Ovary (tissue), 9 donors: ENCODE results near the gene TRMT6. TPM values are rescaled to one million over a fixed set of nuclear protein-coding genes. Genes with fewer than 3 reads are reported as not detected.

Experiments used
- DNase-seq, 5 donors: peaks; one replicate each; pipeline ENCODE4 v3.0.0-alpha.2; 2019 to 2020
- H3K27ac ChIP-seq, 2 donors: fragments of 200-600 bp; one replicate each; pipeline versions ENCODE4 v1.5.1 to v1.8.0; 2019 to 2022
- H3K27me3 ChIP-seq: fragments of 200-600 bp; one replicate; pipeline ENCODE4 v1.8.0; 2022
- H3K36me3 ChIP-seq: fragments of 200-600 bp; sonication (generic); one replicate; pipeline ENCODE4 v1.5.1; 2019
- H3K4me1 ChIP-seq: one replicate; pipeline ENCODE4 v1.8.1; 2013; ENCODE audit warnings: mild to moderate bottlenecking, moderate library complexity; ENCODE audit not compliant: insufficient read depth
- H3K4me3 ChIP-seq: fragments of 200-600 bp; sonication (generic); one replicate; pipeline ENCODE4 v1.5.1; 2017
- H3K9me3 ChIP-seq, 2 donors: fragments of 200-600 bp in 1 of 2; sonication (generic) in 1 of 2; one replicate each; pipeline versions ENCODE4 v1.5.1 to v1.8.1; 2013 to 2019; ENCODE audit warnings: mild to moderate bottlenecking in 1 of 2, moderate library complexity in 1 of 2
- CTCF ChIP-seq, 3 donors: fragments of 450-650 bp in 2 of 3; fragments of 200-600 bp in 1 of 3; IDR thresholded peaks; one replicate each; pipeline versions ENCODE4 v1.5.1 to v1.8.0; 2016 to 2022; ENCODE audit warnings: antibody characterized with exemption in 3 of 3, mild to moderate bottlenecking in 1 of 3
- EP300 ChIP-seq: sonication (generic); formaldehyde crosslinking; IDR thresholded peaks from one replicate; pipeline ENCODE4 v1.6.1; 2017; ENCODE audit warnings: antibody characterized with exemption
- POLR2A ChIP-seq: fragments of 450-650 bp; IDR thresholded peaks from one replicate; pipeline ENCODE4 v1.6.1; 2017; ENCODE audit warnings: antibody characterized with exemption, mild to moderate bottlenecking, moderate library complexity
- WGBS, 3 donors: extraction: QIAGEN DNeasy Blood & Tissue Kit in 1 of 3; methylation state at CpG; one replicate each; pipeline versions ENCODE4 v1.1.5 to v1.1.7; 2013 to 2017; 5-methylcytosine and 5-hydroxymethylcytosine counted together
- intact Hi-C, 4 donors: fragments of 100-400 bp; cut with DNase I; formaldehyde crosslinking; loops; one replicate each; pipeline versions ENCODE4 v1.11.0 to v1.15.1; 2022 to 2023
- polyA plus RNA-seq, 2 donors: library from polyadenylated mRNA; stranded (reverse); fragments of 200-250 nt in 1 of 2; fragments of 350-450 nt in 1 of 2; fragmentation: Illumina TruSeq in 1 of 2; extraction: RNeasy Lipid Tissue Mini Kit (QIAGEN cat#74804) in 1 of 2; gene quantifications; one replicate each; pipeline ENCODE4 v1.2.3, GENCODE V29; 2013 to 2014
- total RNA-seq, 7 donors: library from RNA; depleted of rRNA in 2 of 7; stranded (reverse); fragments of >200 nt in 2 of 7; fragmentation: NEBNext Ultra II Directional in 3 of 7; extraction: Animal tissue kit (Norgen Biotek cat#: 25700) in 3 of 7; gene quantifications; one replicate each; pipeline versions ENCODE4 v1.1.0 to v1.2.4, GENCODE V29; 2016 to 2023
- donor health status: DM: no; HTN: no; CAD: no; lungs with moderate emphysema.
- donor health status: DM: no; HTN: no; CAD: no.
- donor health status: Bipolar disorder and iron deficiency.
- donor health status: DM: yes; HTN: yes; CAD: no.
- donor health status: DM: no; HTN: no; CAD: no.
- donor health status: DM: yes; HTN: yes; CAD: no.

The TRMT6 gene
- total and polyA plus RNA-seq, 9 donors = 5.8 to 19.3 (median 11.5) TPM

GRCh38 chr20:5979801-5980200 is 29.5 kb upstream of the TRMT6 start:
- intact Hi-C loops = no loop called here
- 87 to 91% (median 89%) methylated on average over 4 of the region's 4 CpGs for WGBS, 3 donors
- no peaks in the 10 kb centered on the region for H3K36me3 ChIP-seq

GRCh38 chr20:5977975-5978374 is 27.6 kb upstream of the TRMT6 start:
- intact Hi-C loops = no loop called here
- Histone ChIP-seq H3K9me3 (no peaks in the 10 kb centered on the region), H3K36me3 (no peaks in the 10 kb centered on the region), H3K27ac (no peak overlapping the region), H3K27me3 (no peaks in the 10 kb centered on the region), H3K4me3 (no peak overlapping the region), H3K4me1 (no peaks in the 10 kb centered on the region)
- TF ChIP-seq CTCF (IDR thresholded peaks at IDR 0.05) (no peak), POLR2A (no peak), EP300 (no peak)
- no peak for DNase-seq
- WGBS, 3 donors = 93 to 99% (median 96%) methylated on average over 1 of the region's 1 CpG

More at GRCh38 chr20:5979801-5980200, 29.5 kb upstream of the TRMT6 start:
- no peak for DNase-seq
- TF ChIP-seq CTCF (IDR thresholded peaks at IDR 0.05) (no peak), EP300 (no peak), POLR2A (no peak)
- H3K4me3 ChIP-seq = no peak overlapping the region
- H3K9me3 ChIP-seq = no peaks in the 10 kb centered on the region
- H3K27me3 ChIP-seq = no peaks in the 10 kb centered on the region
- no peaks in the 10 kb centered on the region for H3K4me1 ChIP-seq
- H3K27ac ChIP-seq = no peak overlapping the region

- 89 to 92% (median 90%) methylated on average over 2 of the region's 2 CpGs for WGBS, 3 donors
- H3K36me3 ChIP-seq = no peaks in the 10 kb centered on the region
Observed at GRCh38 chr20:5977223-5977622, 26.9 kb upstream of the TRMT6 start.

GRCh38 chr20:5975778-5976177 is 25.4 kb upstream of the TRMT6 start:
- Histone ChIP-seq H3K27me3 (no peaks in the 10 kb centered on the region), H3K36me3 (no peaks in the 10 kb centered on the region), H3K27ac (no peak overlapping the region), H3K9me3 (no peaks in the 10 kb centered on the region), H3K4me3 (no peak overlapping the region), H3K4me1 (no peaks in the 10 kb centered on the region)
- WGBS, 3 donors = 53 to 57% (median 53%) methylated on average over 2 of the region's 2 CpGs
- no peak for DNase-seq
- intact Hi-C loops = no loop called here
- TF ChIP-seq CTCF (IDR thresholded peaks at IDR 0.05) = no peak
- no peak for TF ChIP-seq EP300
- no peak for TF ChIP-seq POLR2A

More at GRCh38 chr20:5977223-5977622, 26.9 kb upstream of the TRMT6 start:
- no peak for DNase-seq
- Histone ChIP-seq H3K27me3 (no peaks in the 10 kb centered on the region), H3K4me1 (no peaks in the 10 kb centered on the region), H3K27ac (no peak overlapping the region), H3K4me3 (no peak overlapping the region), H3K9me3 (no peaks in the 10 kb centered on the region)
- TF ChIP-seq EP300 (no peak), POLR2A (no peak), CTCF (IDR thresholded peaks at IDR 0.05) (no peak)
- intact Hi-C loops = no loop called here

GRCh38 chr20:5974531-5974930 is 24.2 kb upstream of the TRMT6 start:
- Histone ChIP-seq H3K9me3 (no peaks in the 10 kb centered on the region), H3K36me3 (no peaks in the 10 kb centered on the region), H3K4me1 (no peaks in the 10 kb centered on the region), H3K27ac (no peak overlapping the region), H3K27me3 (no peaks in the 10 kb centered on the region), H3K4me3 (no peak overlapping the region)
- TF ChIP-seq EP300 = no peak
- no peak for TF ChIP-seq POLR2A
- no peak for TF ChIP-seq CTCF (IDR thresholded peaks at IDR 0.05)
- intact Hi-C loops = no loop called here
- WGBS, 3 donors = 92 to 99% (median 97%) methylated on average over 1 of the region's 1 CpG
- no peak for DNase-seq
